Neutrophil (primary cell): ENCODE measurements around the gene RAPGEF1.
A peak's percentile ranks its signal among the peaks of the same experiment; 100 is the strongest.

Experiments
- H3K27ac ChIP-seq: fragments of 200-600 bp; sonication (generic); 2 replicates; pipeline ENCODE4 v1.5.1; 2016; ENCODE audit warnings: mild to moderate bottlenecking, moderate library complexity
- H3K27me3 ChIP-seq: fragments of 200-600 bp; sonication (generic); 2 replicates; pipeline ENCODE4 v1.6.0; 2016; ENCODE audit warnings: mild to moderate bottlenecking
- H3K36me3 ChIP-seq: fragments of 200-600 bp; sonication (generic); 2 replicates; pipeline ENCODE4 v1.5.1; 2017
- H3K4me1 ChIP-seq, 2 experiments: fragments of 200-600 bp in 1 of 2; sonication (generic) in 1 of 2; 1 replicate in 1 of 2; 2 replicates in 1 of 2; pipeline versions ENCODE4 v1.5.1 to v1.6.1; 2013 to 2016; ENCODE audit warnings: low read depth in 1 of 2, low read length in 1 of 2, mild to moderate bottlenecking in 1 of 2, moderate library complexity in 1 of 2; ENCODE audit not compliant: control insufficient read depth in 1 of 2, insufficient read depth in 1 of 2
- H3K4me3 ChIP-seq, 2 experiments: fragments of 200-600 bp in 1 of 2; sonication (generic) in 1 of 2; 1 replicate in 1 of 2; 2 replicates in 1 of 2; pipeline ENCODE4 v1.5.1; 2013 to 2016; ENCODE audit warnings: low read depth in 1 of 2, low read length in 1 of 2, mild to moderate bottlenecking in 1 of 2, moderate library complexity in 1 of 2
- H3K9me3 ChIP-seq: fragments of 200-600 bp; sonication (generic); 2 replicates; pipeline ENCODE4 v1.5.1; 2016
- CTCF ChIP-seq: fragments of 200-600 bp; sonication (generic); IDR thresholded peaks from 2 replicates; pipeline ENCODE4 v1.5.1; 2016; ENCODE audit warnings: antibody characterized with exemption

The RAPGEF1 gene

GRCh38 chr9:131594906-131595665 lies 144.8 kb downstream of the RAPGEF1 start:
- Histone ChIP-seq H3K27ac (peak overlapping the region; percentile 36), H3K27me3 (no peaks in the 10 kb centered on the region), H3K4me3 (no peak overlapping the region), H3K9me3 (no peaks in the 10 kb centered on the region), H3K36me3 (peaks cover 64% of the 10 kb centered on the region), H3K4me1 (peaks cover 65 to 66% of the 10 kb centered on the region in 2 experiments)
- no peak for TF ChIP-seq CTCF

- H3K4me1 ChIP-seq, result peaks cover 62 to 65% of the 10 kb centered on the region in 2 experiments
- TF ChIP-seq CTCF, result no peak
- H3K9me3 ChIP-seq, result no peaks in the 10 kb centered on the region
- peak overlapping the region; percentile 39 for H3K27ac ChIP-seq
- no peak overlapping the region for H3K4me3 ChIP-seq
- H3K27me3 ChIP-seq, result no peaks in the 10 kb centered on the region
- peaks cover 66% of the 10 kb centered on the region for H3K36me3 ChIP-seq
Observed at GRCh38 chr9:131593936-131594665, 145.8 kb downstream of the RAPGEF1 start.

GRCh38 chr9:131593091-131593820 lies 146.6 kb downstream of the RAPGEF1 start:
- H3K4me3 ChIP-seq, result no peak overlapping the region
- H3K4me1 ChIP-seq, result peaks cover 54 to 57% of the 10 kb centered on the region in 2 experiments
- H3K27me3 ChIP-seq, result no peaks in the 10 kb centered on the region
- no peak for TF ChIP-seq CTCF
- peaks cover 74% of the 10 kb centered on the region for H3K36me3 ChIP-seq
- H3K27ac ChIP-seq, result peak overlapping the region; percentile 39
- H3K9me3 ChIP-seq, result no peaks in the 10 kb centered on the region

GRCh38 chr9:131591845-131592208 lies 148.0 kb downstream of the RAPGEF1 start:
- peaks cover 86% of the 10 kb centered on the region for H3K36me3 ChIP-seq
- H3K4me1 ChIP-seq, result peaks cover 40 to 42% of the 10 kb centered on the region in 2 experiments
- no peaks in the 10 kb centered on the region for H3K9me3 ChIP-seq
- TF ChIP-seq CTCF, result no peak
- no peaks in the 10 kb centered on the region for H3K27me3 ChIP-seq
- peak overlapping the region; percentile 61 for H3K27ac ChIP-seq
- no peak overlapping the region for H3K4me3 ChIP-seq

- Histone ChIP-seq H3K9me3 (no peaks in the 10 kb centered on the region), H3K4me1 (peaks cover 33 to 37% of the 10 kb centered on the region in 2 experiments), H3K4me3 (peak overlapping the region in 1 of 2 experiments; percentile 11), H3K27me3 (no peaks in the 10 kb centered on the region), H3K27ac (peak overlapping the region; percentile 61), H3K36me3 (peaks cover 79% of the 10 kb centered on the region)
- TF ChIP-seq CTCF, result peak; percentile 83
Observed at GRCh38 chr9:131590907-131591844, 148.7 kb downstream of the RAPGEF1 start.
